GM19395 (cell line): ENCODE data around the gene BDNF.

Experiments
- ATAC-seq: cut with Tn5 transposase; IDR thresholded peaks from one replicate; pipeline ENCODE4 v1.9.1; 2021; ENCODE audit warnings: mild to moderate bottlenecking, moderate library complexity; ENCODE audit not compliant: unreplicated experiment

Gene BDNF

DNA sequence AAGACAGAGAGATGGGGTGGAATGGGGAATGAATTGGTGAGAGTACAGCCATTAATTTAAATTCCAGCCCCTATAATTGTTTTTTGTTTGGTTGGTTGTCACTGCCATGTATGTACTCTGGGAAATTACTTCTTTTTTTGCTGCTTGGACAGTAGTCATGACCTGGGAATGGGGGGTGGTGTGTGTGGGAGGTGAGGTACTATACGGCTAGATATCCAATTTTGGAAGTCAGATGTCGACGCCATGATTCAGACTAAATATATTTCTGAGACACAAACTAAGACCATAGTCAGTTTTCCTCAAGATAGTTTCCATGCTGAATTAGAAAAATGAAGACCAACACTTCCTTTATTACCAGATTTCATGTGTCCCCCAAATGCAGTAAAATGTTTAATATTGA is 7.4 kb upstream of the BDNF start:
- ATAC-seq, result no peak

GRCh38 chr11:27705873-27706820 is 5.9 kb upstream of the BDNF start:
- peak; percentile 82 for ATAC-seq

GRCh38 chr11:27703481-27703880 is 3.2 kb upstream of the BDNF start:
- ATAC-seq, result no peak

- ATAC-seq, result no peak
Measured at GRCh38 chr11:27702811-27703210, 2.6 kb upstream of the BDNF start.

DNA sequence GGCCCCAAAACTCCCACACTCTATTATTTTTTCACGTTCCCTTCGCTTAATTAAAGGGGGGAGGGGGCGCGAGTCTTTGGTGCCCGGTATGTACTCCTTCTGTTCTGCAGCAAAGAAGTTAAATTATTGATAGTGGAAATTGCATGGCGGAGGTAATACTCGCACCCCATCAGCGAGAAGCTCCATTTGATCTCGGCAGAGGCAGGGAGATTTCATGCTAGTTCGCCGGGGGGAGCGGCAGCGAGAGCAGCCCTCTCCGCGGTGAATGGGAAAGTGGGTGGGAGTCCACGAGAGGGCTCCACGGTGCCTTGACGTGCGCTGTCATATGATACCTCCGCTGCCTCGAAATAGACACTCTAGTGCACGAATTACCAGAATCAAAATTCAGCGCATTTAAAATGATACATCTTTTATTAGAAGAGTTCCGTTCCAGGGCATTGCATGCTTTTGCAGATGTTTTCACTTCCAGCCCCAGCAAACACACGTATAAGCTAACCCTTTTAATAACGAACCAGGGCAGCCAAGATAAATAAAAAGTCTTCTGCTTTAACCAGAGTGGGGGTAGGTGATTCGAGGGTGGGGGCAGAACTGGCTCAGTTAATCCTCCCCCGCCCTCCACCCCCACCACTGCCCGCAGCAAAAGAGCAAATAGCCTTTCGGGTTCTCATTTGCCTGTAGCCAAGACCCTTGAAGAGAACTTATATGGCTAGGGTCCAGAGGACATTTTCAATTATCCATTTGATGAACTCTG is 1.3 kb upstream of the BDNF start:
- ATAC-seq, result peak; percentile 30

DNA sequence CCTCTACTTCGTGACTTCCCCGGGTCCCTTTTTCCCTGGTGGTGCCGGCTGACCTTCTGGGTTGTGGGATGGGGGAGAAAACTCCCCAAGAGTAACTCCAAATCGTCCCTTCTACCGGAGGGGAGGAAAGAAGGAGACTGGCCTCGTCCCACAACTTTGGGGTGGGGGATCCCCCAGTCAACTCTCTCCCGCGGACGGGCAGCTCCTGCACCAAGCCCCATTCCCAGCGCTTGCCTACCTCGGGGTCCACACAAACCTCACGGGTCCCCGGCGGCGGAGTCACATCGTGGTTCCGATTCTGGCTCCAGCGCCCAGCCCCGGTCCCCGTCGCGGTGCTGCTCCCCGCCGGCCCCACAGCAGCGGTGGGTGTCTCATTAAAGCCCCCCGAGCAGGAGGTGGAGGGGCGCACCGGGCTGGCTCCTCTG is 317 bp downstream of the BDNF start:
- ATAC-seq, result no peak

GRCh38 chr11:27699242-27699925 is 871 bp downstream of the BDNF start:
- ATAC-seq, result no peak

DNA sequence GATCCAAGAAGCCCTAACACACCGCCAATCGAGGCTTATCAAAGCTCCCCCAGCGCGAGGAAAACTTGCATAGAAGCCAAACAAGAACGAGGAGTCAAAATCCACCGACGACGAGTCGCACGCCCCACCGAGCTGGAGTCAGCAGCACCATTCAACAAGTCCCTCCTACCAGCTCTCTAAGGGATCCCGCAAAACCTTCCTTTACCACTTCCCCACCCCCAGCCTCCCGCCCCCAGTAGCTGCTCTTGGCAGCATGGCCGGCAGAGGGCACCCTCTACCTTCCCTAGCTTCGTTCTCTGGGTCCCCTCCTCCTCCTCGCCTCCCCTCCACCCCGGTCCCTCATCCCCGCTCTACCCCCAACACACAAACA is 1.4 kb downstream of the BDNF start:
- ATAC-seq, result peak; percentile 66

- no peak for ATAC-seq
Measured at GRCh38 chr11:27697679-27698275, 2.5 kb downstream of the BDNF start.

- ATAC-seq, result no peak
Measured at GRCh38 chr11:27696961-27697360, 3.3 kb downstream of the BDNF start.

DNA sequence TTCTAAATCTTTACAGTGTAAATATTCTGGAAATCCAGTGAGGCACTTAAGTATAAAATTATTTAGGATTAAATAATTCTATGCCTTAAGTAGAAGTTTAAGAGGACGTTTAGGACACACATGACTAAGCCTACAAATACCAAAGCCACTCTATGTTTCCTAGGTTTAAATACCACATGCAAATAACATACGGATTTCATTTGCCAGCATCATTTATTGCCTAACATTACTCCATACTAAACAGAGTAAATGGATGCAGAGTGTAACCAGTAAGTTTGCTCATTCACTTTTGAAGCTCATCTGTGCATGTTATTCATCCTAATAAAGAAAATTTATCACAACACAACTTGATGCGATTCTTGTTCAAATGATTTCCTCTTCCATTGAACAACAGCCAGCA is 4.1 kb downstream of the BDNF start:
- no peak for ATAC-seq

- ATAC-seq, result no peak
Measured at GRCh38 chr11:27694992-27695391, 5.3 kb downstream of the BDNF start.

GRCh38 chr11:27693398-27693797 is 6.9 kb downstream of the BDNF start:
- no peak for ATAC-seq

DNA sequence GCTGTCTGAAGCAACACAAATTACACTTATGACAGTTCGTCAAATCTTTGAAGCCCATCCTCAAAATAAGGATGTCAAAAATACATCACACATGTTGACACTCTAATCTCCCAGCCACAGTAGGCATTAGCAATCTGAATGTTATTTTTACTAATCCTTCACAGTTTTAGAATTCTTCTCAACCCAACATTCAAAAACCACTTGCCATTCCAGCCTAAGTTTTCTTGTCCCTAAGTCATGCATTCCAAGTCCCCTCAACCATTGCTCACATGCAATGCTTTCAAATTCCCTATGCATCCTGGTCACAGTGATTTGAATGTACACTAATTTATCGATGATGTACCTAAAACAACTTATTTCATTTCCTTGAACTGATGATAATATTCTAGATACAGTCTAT is 7.5 kb downstream of the BDNF start:
- no peak for ATAC-seq

- no peak for ATAC-seq
Measured at GRCh38 chr11:27688076-27688475, 12.2 kb downstream of the BDNF start.

DNA sequence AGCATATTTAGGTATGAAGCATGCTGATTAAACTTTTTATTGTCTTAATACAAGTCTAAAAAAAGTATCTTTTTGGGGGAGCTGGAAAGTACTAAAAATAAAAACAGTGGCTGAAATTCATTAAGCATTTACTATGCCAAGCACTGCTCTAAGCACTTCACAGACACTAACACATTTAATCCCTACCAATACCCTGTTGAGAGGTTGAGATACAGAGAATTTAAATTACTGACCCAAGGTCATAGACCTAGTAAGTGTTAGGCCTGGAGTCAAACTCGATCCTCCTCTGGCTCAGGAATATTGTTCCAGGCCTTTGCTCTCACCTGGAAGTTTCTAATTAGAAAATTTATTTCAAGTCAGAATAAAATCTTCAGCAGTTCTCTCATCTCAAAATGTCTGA is 18.6 kb downstream of the BDNF start:
- no peak for ATAC-seq

DNA sequence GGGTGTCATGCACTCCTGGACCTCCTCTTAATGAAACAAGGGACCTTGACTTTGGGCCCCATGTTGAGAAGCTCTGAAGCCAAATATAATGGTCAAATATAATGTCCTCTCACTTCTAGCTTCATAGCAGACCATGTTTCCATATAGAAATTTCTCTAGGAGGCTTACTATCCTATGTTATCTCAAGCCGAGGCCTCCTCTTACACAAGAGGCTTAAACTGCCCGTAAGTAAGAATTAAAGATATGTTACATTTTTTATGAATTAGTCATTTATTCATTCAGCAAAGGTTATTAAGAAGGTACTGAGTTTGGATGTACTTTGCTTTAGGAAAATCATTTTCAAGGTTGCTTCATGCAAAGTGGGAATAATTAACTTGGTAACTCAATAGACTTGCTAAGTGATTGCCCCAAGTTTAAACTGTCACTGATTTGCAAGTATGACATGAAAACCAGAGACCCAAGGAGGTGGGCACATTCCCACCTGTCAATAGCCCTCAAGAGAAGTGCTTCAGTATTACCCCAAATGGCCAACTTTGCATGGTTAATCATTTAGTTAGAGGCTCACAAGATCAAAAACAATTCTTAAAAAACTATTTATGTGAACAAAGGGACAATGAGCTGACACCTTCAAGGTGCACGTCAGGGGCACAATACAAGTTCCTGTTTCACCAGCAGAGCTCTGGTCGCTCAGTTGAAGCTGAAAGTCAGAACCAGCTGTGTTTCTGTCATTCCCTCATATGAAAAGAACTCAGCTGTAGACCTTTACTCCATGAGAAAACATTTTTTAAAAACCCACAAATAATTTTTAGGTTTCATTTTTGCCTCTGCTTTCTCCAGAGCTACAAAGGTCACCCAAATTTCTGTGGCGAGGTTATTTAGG is 20.9 kb downstream of the BDNF start:
- ATAC-seq, result no peak

DNA sequence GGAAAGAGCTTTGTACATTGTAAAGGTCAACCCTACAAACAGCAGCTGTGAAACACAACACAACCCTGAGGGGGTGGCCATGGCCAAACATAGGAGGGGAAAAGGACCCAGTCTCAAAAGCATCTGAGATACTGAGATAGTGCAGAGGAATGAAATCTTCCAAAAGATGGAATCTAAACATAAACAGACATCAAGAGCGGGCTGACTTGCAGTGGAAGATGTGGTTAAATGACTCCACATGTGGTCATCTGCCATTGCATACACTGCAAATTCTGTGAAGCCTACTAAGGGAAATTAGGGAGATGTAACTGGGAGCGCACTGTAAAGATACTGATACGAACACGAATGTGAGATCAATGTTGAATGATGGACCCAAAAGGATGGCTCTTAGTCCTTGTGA is 22.0 kb downstream of the BDNF start:
- ATAC-seq, result no peak

GRCh38 chr11:27677108-27677507 is 23.1 kb downstream of the BDNF start:
- no peak for ATAC-seq

- ATAC-seq, result no peak
Measured at GRCh38 chr11:27673979-27674663, 26.1 kb downstream of the BDNF start.
